ENCODE data around the gene DNAH9.

Gene DNAH9

GRCh38 chr17:11651089-11651488 is 52.8 kb downstream of the DNAH9 start:
- no peak for DNase-seq (ENCODE audit: low spot score)

DNA sequence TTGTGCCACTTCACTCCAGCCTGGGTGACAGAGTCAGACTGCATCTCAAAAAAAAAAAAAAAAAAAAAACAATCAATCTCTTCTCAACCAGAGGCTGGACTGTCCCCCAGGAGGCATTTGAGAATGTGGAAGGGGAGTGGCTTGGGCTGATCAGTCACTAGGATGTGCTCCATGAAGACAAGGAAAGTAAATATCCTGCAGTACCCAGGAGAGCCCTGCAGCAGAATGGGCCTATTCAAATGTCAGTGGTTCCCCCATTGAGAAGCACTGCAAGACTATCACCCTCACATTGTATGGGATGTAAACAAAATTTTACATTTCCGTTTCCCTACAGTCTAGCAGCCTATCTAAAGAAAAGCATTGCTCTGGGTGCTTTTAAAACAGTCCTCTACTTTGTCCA is 70.3 kb downstream of the DNAH9 start:
- DNase-seq (ENCODE audit: low spot score): no peak

- DNase-seq (ENCODE audit: low spot score): peak; percentile 28
Observed at GRCh38 chr17:11671126-11671525, 72.9 kb downstream of the DNAH9 start.

DNA sequence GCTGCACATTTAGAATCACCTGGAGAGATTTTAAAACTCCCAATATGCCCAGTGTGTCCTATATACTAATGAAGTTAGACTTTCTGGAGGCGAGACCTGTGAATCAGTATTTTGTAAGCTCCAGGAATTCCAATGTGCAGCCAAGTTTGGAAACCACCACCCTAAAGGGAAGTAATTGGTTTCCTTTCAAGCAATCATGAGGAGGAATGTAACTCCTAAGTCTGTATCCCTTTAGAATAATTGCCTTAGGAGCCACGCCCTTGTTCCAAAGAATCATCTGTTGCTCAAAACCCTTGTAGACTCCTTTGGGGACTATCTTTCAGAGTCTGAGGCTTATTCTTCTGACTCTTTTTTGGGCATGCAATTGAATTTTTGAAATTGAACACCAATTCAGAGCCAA is 84.4 kb downstream of the DNAH9 start:
- no peak for DNase-seq (ENCODE audit: low spot score)

DNA sequence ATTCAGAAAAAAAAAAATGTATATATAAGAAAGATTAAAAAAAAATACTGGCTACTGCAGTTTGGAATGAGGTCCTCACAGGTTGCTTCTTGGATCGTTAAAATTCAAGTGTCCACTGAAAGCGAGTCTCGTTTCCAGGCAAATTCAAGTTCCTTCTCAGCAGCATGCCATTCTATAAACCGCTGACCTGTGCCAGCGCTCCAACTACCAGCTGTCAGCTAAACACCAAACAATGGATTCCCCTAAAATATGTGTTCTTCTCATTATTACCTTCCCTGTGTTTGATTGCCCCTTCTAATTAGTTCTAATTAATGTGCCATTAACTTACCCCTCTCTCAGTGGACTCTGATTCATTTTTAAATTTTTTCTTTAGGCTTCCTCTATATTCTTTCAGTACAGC is 92.4 kb downstream of the DNAH9 start:
- no peak for DNase-seq (ENCODE audit: low spot score)

- DNase-seq (ENCODE audit: low spot score): no peak
Observed at GRCh38 chr17:11692688-11693087, 94.4 kb downstream of the DNAH9 start.

DNA sequence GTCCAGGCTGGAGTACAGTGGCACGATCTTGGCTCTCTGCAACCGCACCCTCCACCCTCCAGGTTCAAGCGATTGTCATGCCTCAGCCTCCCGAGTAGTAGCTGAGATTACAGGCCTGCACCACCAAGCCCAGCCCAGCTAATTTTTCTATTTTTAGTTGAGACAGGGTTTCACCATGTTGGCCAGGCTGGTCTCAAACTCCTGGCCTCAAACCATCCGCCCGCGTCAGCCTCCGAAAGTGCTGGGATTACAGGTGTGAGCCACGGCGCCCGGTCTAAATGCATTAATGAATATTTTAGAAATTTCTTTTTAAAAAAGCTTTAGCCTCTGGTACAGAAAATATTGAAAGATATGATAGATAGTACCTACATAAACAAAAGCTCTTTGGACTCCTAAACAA is 95.0 kb downstream of the DNAH9 start:
- DNase-seq (ENCODE audit: low spot score): no peak

DNA sequence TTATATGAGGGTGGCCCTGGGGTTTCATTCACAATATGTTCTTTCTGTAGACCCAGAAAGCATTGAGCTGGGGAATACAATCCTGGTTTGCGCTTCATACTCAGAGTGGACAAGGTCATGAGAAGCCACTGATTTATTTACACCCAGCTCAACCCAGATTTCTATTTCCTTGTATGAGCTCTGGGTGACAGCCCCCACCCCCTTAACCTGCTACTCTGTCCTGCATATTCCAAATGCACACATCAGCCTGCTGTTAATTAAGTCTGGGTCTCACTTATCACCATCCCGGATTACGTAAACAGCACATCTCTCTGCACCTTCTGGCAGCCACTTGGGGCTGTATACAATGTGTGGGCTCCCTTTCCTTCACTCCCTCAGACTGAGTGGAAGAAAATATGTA is 102.4 kb downstream of the DNAH9 start:
- no peak for DNase-seq (ENCODE audit: low spot score)

- no peak for DNase-seq (ENCODE audit: low spot score)
Observed at GRCh38 chr17:11701911-11702310, 103.6 kb downstream of the DNAH9 start.

GRCh38 chr17:11704041-11704440 is 105.8 kb downstream of the DNAH9 start:
- DNase-seq (ENCODE audit: low spot score): no peak

DNA sequence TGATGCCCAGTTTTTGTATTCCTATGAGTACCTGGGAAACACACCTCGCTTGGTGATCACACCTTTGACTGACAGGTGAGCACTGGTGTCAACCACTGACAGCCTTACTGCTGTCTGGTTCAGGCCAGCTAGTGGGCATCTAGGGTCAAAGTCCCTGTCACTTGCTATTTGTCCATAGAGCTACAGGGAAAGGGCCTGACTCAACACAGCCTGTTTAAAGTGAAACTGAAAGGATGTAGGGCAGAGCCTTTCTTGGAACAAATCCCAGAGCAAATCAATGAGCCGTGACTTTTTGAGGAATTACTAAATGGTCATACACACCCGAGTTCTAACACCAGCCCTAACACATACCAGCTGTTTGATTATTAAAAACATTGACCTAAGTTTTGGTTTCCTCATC is 106.8 kb downstream of the DNAH9 start:
- no peak for DNase-seq (ENCODE audit: low spot score)

GRCh38 chr17:11707586-11707985 is 109.3 kb downstream of the DNAH9 start:
- DNase-seq (ENCODE audit: low spot score): no peak

GRCh38 chr17:11712456-11712855 is 114.2 kb downstream of the DNAH9 start:
- DNase-seq (ENCODE audit: low spot score): no peak

GRCh38 chr17:11719203-11719602 is 120.9 kb downstream of the DNAH9 start:
- no peak for DNase-seq (ENCODE audit: low spot score)

- no peak for DNase-seq (ENCODE audit: low spot score)
Observed at GRCh38 chr17:11719856-11720255, 121.6 kb downstream of the DNAH9 start.

DNA sequence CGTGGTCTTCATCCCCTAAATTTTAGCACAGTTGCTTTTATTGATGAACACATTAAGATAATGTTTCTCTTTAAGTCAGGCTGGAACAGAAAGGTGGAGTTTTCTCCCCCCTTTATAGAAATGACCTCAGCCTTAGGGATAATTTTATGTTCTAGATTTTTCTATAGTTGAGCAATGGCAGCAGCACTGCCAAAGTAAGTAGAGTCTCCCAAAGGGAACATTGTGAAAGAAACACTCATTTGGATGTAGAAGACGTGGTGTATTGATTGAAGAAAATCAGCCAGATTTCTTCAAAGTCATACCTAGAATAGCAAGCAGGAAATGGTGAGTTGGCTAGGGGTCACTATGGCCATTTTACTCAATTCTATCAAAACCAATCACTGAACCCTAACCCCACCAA is 122.5 kb downstream of the DNAH9 start:
- no peak for DNase-seq (ENCODE audit: low spot score)

DNA sequence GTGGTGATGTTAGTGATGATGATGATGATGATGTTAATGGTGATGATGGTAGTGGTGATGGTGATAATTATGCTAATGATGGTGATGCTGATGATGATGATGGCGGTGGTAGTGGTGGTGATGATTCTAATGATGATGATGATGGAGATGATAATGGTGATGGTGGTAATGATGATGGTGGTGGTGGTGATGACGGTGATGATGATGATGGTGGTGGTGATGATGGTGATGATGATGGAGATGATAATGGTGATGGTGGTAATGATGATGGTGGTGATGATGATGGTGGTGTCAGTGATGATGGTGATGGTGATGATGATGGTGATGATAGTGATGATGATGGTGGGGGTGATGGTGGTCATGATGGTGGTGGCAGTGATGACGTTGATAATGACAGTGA is 132.5 kb downstream of the DNAH9 start:
- DNase-seq (ENCODE audit: low spot score): no peak

GRCh38 chr17:11736613-11737312 is 138.5 kb downstream of the DNAH9 start:
- no peak for DNase-seq (ENCODE audit: low spot score)

GRCh38 chr17:11737313-11737679 is 139.0 kb downstream of the DNAH9 start:
- no peak for DNase-seq (ENCODE audit: low spot score)

- DNase-seq (ENCODE audit: low spot score): no peak
Observed at GRCh38 chr17:11738151-11738550, 139.9 kb downstream of the DNAH9 start.

DNA sequence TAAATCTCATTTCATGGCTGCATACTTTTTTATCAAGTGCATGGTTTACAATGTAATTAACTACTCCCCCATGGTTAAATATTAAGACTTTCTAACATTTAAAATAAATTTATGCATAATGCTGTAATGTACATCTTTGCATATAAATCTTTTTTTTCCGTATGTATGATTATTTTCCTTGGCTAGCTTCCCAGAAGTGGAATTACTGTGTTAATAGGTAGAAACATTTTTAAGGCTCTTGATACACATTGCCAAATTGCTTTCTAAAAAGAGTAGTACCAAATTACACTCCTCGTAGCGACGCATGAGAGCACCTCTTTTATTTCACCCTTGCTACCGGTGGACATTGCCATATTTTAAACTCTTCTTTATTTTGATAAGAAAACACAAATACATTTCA is 141.1 kb downstream of the DNAH9 start:
- no peak for DNase-seq (ENCODE audit: low spot score)

- DNase-seq (ENCODE audit: low spot score): no peak
Observed at GRCh38 chr17:11739848-11740247, 141.6 kb downstream of the DNAH9 start.

- DNase-seq (ENCODE audit: low spot score): no peak
Observed at GRCh38 chr17:11742886-11743285, 144.6 kb downstream of the DNAH9 start.

- DNase-seq (ENCODE audit: low spot score): no peak
Observed at GRCh38 chr17:11744696-11745095, 146.4 kb downstream of the DNAH9 start.

- DNase-seq (ENCODE audit: low spot score): no peak
Observed at GRCh38 chr17:11747441-11747840, 149.2 kb downstream of the DNAH9 start.
